Ishikawa (cell line): ENCODE data around the gene PRDM16.

Experiments
- CEBPB ChIP-seq: IDR thresholded peaks from 2 replicates; pipeline ENCODE4 v1.6.1; 2012
- CREB1 ChIP-seq: IDR thresholded peaks from 2 replicates; pipeline ENCODE4 v1.6.1; 2012; ENCODE audit warnings: low read depth
- EGR1 ChIP-seq: IDR thresholded peaks from 2 replicates; pipeline ENCODE4 v1.6.1; 2012
- EP300 ChIP-seq: IDR thresholded peaks from 2 replicates; pipeline ENCODE4 v1.6.1; 2012; ENCODE audit warnings: borderline replicate concordance
- FOXM1 ChIP-seq: IDR thresholded peaks from 2 replicates; pipeline ENCODE4 v1.6.1; 2012; ENCODE audit warnings: low read depth, borderline replicate concordance
- MAX ChIP-seq: IDR thresholded peaks from 2 replicates; pipeline ENCODE4 v1.6.1; 2012
- NFIC ChIP-seq: IDR thresholded peaks from 2 replicates; pipeline ENCODE4 v1.6.1; 2012
- RAD21 ChIP-seq: IDR thresholded peaks from 2 replicates; pipeline ENCODE4 v1.6.1; 2012; ENCODE audit warnings: low read depth
- REST ChIP-seq: IDR thresholded peaks from 2 replicates; pipeline ENCODE4 v1.6.1; 2012; ENCODE audit warnings: low read depth, mild to moderate bottlenecking
- TAF1 ChIP-seq: IDR thresholded peaks from 2 replicates; pipeline ENCODE4 v1.6.1; 2012; ENCODE audit warnings: low read depth, mild to moderate bottlenecking
- TCF12 ChIP-seq: IDR thresholded peaks from 2 replicates; pipeline ENCODE4 v1.6.1; 2012; ENCODE audit warnings: low read depth
- TEAD4 ChIP-seq: IDR thresholded peaks from 2 replicates; pipeline ENCODE4 v1.6.1; 2012
- USF1 ChIP-seq: IDR thresholded peaks from 2 replicates; pipeline ENCODE4 v1.6.1; 2012
- YY1 ChIP-seq: IDR thresholded peaks from 2 replicates; pipeline ENCODE4 v1.6.1; 2012; ENCODE audit warnings: low read depth
- ZBTB7A ChIP-seq: IDR thresholded peaks from 2 replicates; pipeline ENCODE4 v1.6.1; 2012; ENCODE audit warnings: low read depth

PRDM16 gene

GRCh38 chr1:3368711-3369445, 299.9 kb downstream of the PRDM16 start:
- TF ChIP-seq FOXM1 (no peak), EP300 (no peak)

GRCh38 chr1:3369446-3370076, 300.6 kb downstream of the PRDM16 start:
- TF ChIP-seq YY1 (no peak), CEBPB (no peak), ZBTB7A (no peak), MAX (no peak), TCF12 (no peak), NFIC (no peak), TEAD4 (no peak), EGR1 (no peak), REST (no peak), RAD21 (no peak), EP300 (no peak), CREB1 (no peak), FOXM1 (no peak), TAF1 (no peak), USF1 (no peak)

GRCh38 chr1:3370856-3371703, 302.1 kb downstream of the PRDM16 start:
- TF ChIP-seq CEBPB (no peak), TAF1 (no peak), REST (no peak), CREB1 (no peak), ZBTB7A (no peak), TCF12 (no peak), RAD21 (no peak), NFIC (no peak), EP300 (no peak), USF1 (no peak), TEAD4 (no peak), YY1 (no peak), FOXM1 (no peak), MAX (no peak), EGR1 (no peak)

- TF ChIP-seq TAF1 (no peak), TCF12 (no peak), YY1 (no peak), ZBTB7A (no peak), FOXM1 (no peak), CEBPB (no peak), MAX (no peak), TEAD4 (no peak), REST (no peak), USF1 (no peak), RAD21 (no peak), NFIC (no peak), EGR1 (no peak), CREB1 (no peak), EP300 (no peak)
These were observed 303.3 kb downstream of the PRDM16 start for GRCh38 chr1:3372317-3372716.
